ENCODE measurements around the gene INTS6L.

- TF ChIP-seq CTCF (conservative IDR thresholded peaks at IDR 0.05; ENCODE audit: low read length) (no peak), EZH2phosphoT487 (IDR thresholded peaks at IDR 0.05; ENCODE audit: borderline replicate concordance) (no peak)
Measured at GRCh38 chrX:135509885-135510284, 10.6 kb upstream of the INTS6L start.
